Activated CD8-positive, alpha-beta memory T cell treated with anti-CD3 and anti-CD28 coated beads, Interleukin-2, amount 50 U/mL, for 24 hours (primary cell): ENCODE data around the gene EML1.

Experiments used
- DNase-seq: peaks from one replicate; pipeline ENCODE4 v3.0.0-alpha.2; 2020; ENCODE audit errors: extremely low read depth

The EML1 gene

GRCh38 chr14:99779751-99780150 lies 13.5 kb upstream of the EML1 start:
- no peak for DNase-seq

- no peak for DNase-seq
These were observed 12.5 kb upstream of the EML1 start for GRCh38 chr14:99780690-99781089.

GRCh38 chr14:99781091-99781490 lies 12.1 kb upstream of the EML1 start:
- no peak for DNase-seq

- no peak for DNase-seq
These were observed 11.2 kb upstream of the EML1 start for GRCh38 chr14:99781853-99782610.

GRCh38 chr14:99784508-99784907 lies 8.7 kb upstream of the EML1 start:
- no peak for DNase-seq

GRCh38 chr14:99785426-99785825 lies 7.8 kb upstream of the EML1 start:
- DNase-seq = no peak

- no peak for DNase-seq
These were observed 6.7 kb upstream of the EML1 start for GRCh38 chr14:99786511-99786989.

GRCh38 chr14:99788713-99789112 lies 4.5 kb upstream of the EML1 start:
- no peak for DNase-seq

- DNase-seq = no peak
These were observed 3.6 kb upstream of the EML1 start for GRCh38 chr14:99789581-99789980.

- no peak for DNase-seq
These were observed 2.8 kb upstream of the EML1 start for GRCh38 chr14:99790201-99790977.

GRCh38 chr14:99790978-99791376 lies 2.2 kb upstream of the EML1 start:
- DNase-seq = no peak

GRCh38 chr14:99791476-99792209 lies 1.6 kb upstream of the EML1 start:
- no peak for DNase-seq

- DNase-seq = no peak
These were observed 1.0 kb upstream of the EML1 start for GRCh38 chr14:99792210-99792535.

- DNase-seq = no peak
These were observed 531 bp upstream of the EML1 start for GRCh38 chr14:99792551-99793212.

- DNase-seq = no peak
These were observed 1.1 kb downstream of the EML1 start for GRCh38 chr14:99794151-99794780.

- DNase-seq = no peak
These were observed 1.8 kb downstream of the EML1 start for GRCh38 chr14:99795046-99795445.

- DNase-seq = no peak
These were observed 4.0 kb downstream of the EML1 start for GRCh38 chr14:99797231-99797630.

GRCh38 chr14:99800781-99801180 lies 7.6 kb downstream of the EML1 start:
- DNase-seq = no peak

GRCh38 chr14:99802301-99803105 lies 9.3 kb downstream of the EML1 start:
- DNase-seq = no peak

GRCh38 chr14:99803106-99803775 lies 10.0 kb downstream of the EML1 start:
- DNase-seq = no peak
